HepG2 (cell line): ENCODE results near the gene DCST2. TPM values are rescaled to one million over a fixed set of nuclear protein-coding genes. Genes with fewer than 3 reads are reported as not detected.

Experiments used
- ELF3 ChIP-seq: IDR thresholded peaks from 2 replicates; pipeline ENCODE4 v1.6.1; 2016; ENCODE audit warnings: missing genetic modification reagents, missing compliant biosample characterization
- ERF ChIP-seq: IDR thresholded peaks from 2 replicates; pipeline ENCODE4 v1.6.1; 2018; ENCODE audit warnings: missing biosample characterization, missing genetic modification reagents
- FOXA1 ChIP-seq, 2 experiments: fragments of 450-650 bp in 1 of 2; sonication (generic) in 1 of 2; formaldehyde crosslinking in 1 of 2; IDR thresholded peaks; 2 replicates each; pipeline versions ENCODE4 v1.4.0 to v1.6.1; 2016 to 2020; ENCODE audit warnings: missing genetic modification reagents in 1 of 2
- FOXO1 ChIP-seq: sonication (generic); formaldehyde crosslinking; IDR thresholded peaks from 2 replicates; pipeline ENCODE4 v1.4.0; 2020; ENCODE audit warnings: missing genetic modification reagents
- HDAC2 ChIP-seq: sonication (generic); formaldehyde crosslinking; IDR thresholded peaks from 2 replicates; pipeline ENCODE4 v1.4.0; 2020; ENCODE audit warnings: missing genetic modification reagents
- ISL2 ChIP-seq: sonication (generic); formaldehyde crosslinking; IDR thresholded peaks from 2 replicates; pipeline ENCODE4 v1.5.0; 2020; ENCODE audit warnings: missing genetic modification reagents
- ISX ChIP-seq: sonication (generic); formaldehyde crosslinking; conservative IDR thresholded peaks from 2 replicates; pipeline ENCODE4 v1.5.0; 2020; ENCODE audit warnings: missing genetic modification reagents
- KAT8 ChIP-seq: IDR thresholded peaks from 2 replicates; pipeline ENCODE4 v1.6.1; 2016; ENCODE audit warnings: missing genetic modification reagents, missing compliant biosample characterization
- MAF1 ChIP-seq: sonication (generic); formaldehyde crosslinking; IDR thresholded peaks from 2 replicates; pipeline ENCODE4 v1.5.0; 2020; ENCODE audit warnings: missing genetic modification reagents, borderline replicate concordance
- SAFB2 ChIP-seq: sonication (generic); formaldehyde crosslinking; IDR thresholded peaks from 2 replicates; pipeline ENCODE4 v1.5.1; 2020; ENCODE audit warnings: missing genetic modification reagents, low read depth, mild to moderate bottlenecking, borderline replicate concordance
- TBP ChIP-seq: sonication (generic); formaldehyde crosslinking; IDR thresholded peaks from 2 replicates; pipeline ENCODE4 v1.5.0; 2020; ENCODE audit warnings: missing genetic modification reagents
- TEAD3 ChIP-seq: optimal IDR thresholded peaks from 2 replicates; pipeline ENCODE3; 2016; ENCODE audit warnings: borderline replicate concordance
- ZBTB20 ChIP-seq: sonication (generic); formaldehyde crosslinking; IDR thresholded peaks from 2 replicates; pipeline ENCODE4 v1.8.1; 2023; ENCODE audit warnings: missing genetic modification reagents, low read depth, mild to moderate bottlenecking, borderline replicate concordance
- ZNF143 ChIP-seq: sonication (generic); formaldehyde crosslinking; IDR thresholded peaks from 2 replicates; pipeline ENCODE4 v1.4.0; 2020; ENCODE audit warnings: missing genetic modification reagents
- ZNF160 ChIP-seq: sonication (generic); formaldehyde crosslinking; IDR thresholded peaks from 2 replicates; pipeline ENCODE4 v1.8.0; 2022; ENCODE audit warnings: mild to moderate bottlenecking, inconsistent platforms, missing genetic modification reagents
- ZNF354B ChIP-seq: sonication (generic); formaldehyde crosslinking; IDR thresholded peaks from 2 replicates; pipeline ENCODE4 v1.8.0; 2022; ENCODE audit warnings: mild to moderate bottlenecking, missing genetic modification reagents
- ZNF432 ChIP-seq: sonication (generic); formaldehyde crosslinking; IDR thresholded peaks from 2 replicates; pipeline ENCODE4 v1.5.0; 2020; ENCODE audit warnings: missing genetic modification reagents, mild to moderate bottlenecking, borderline replicate concordance
- ZNF549 ChIP-seq: sonication (generic); formaldehyde crosslinking; IDR thresholded peaks from 2 replicates; pipeline ENCODE4 v1.5.0; 2020; ENCODE audit warnings: missing genetic modification reagents
- ZNF878 ChIP-seq: sonication (generic); formaldehyde crosslinking; IDR thresholded peaks from 2 replicates; pipeline ENCODE4 v1.8.1; 2023; ENCODE audit warnings: mild to moderate bottlenecking, missing genetic modification reagents, moderate library complexity
- polyA plus RNA-seq, 8 experiments: library from polyadenylated mRNA; depleted of rRNA in 3 of 8; stranded (reverse) in 7 of 8; unstranded in 1 of 8; fragments of >200 nt; fragmentation: Illumina TruSeq in 4 of 8; extraction: Trizol in 4 of 8; gene quantifications; 2 replicates each; pipeline versions ENCODE4 v1.2.1 to v1.2.3, GENCODE V29; 2011 to 2016; ENCODE audit warnings: low read depth in 4 of 8, missing spikeins in 1 of 8, mixed read lengths in 1 of 8; ENCODE audit not compliant: insufficient read depth in 1 of 8
- total RNA-seq, 5 experiments: library from RNA; depleted of rRNA; stranded (reverse); fragments of >200 nt; fragmentation: Illumina TruSeq; extraction: Trizol; gene quantifications; 2 replicates each; pipeline ENCODE4 v1.2.3, GENCODE V29; 2016; ENCODE audit warnings: low read depth in 1 of 5
- TF ChIP-seq, protein P1 (sequence below): sonication (generic); formaldehyde crosslinking; IDR thresholded peaks from 2 replicates; pipeline ENCODE4 v1.4.0; 2020; ENCODE audit warnings: missing genetic modification reagents; ENCODE audit errors: not compliant biosample characterization
- TF ChIP-seq, protein P2 (sequence below): sonication (generic); formaldehyde crosslinking; IDR thresholded peaks from 2 replicates; pipeline ENCODE4 v1.4.0; 2020; ENCODE audit warnings: mild to moderate bottlenecking, missing genetic modification reagents, borderline replicate concordance
- TF ChIP-seq, protein P3 (sequence below): sonication (generic); formaldehyde crosslinking; IDR thresholded peaks from 2 replicates; pipeline ENCODE4 v1.4.0; 2020; ENCODE audit warnings: missing genetic modification reagents
- TF ChIP-seq, protein P4 (sequence below): sonication (generic); formaldehyde crosslinking; IDR thresholded peaks from 2 replicates; pipeline ENCODE4 v1.5.1; 2020; ENCODE audit warnings: mild to moderate bottlenecking, missing genetic modification reagents, moderate library complexity
- TF ChIP-seq, protein P5 (sequence below): sonication (generic); formaldehyde crosslinking; IDR thresholded peaks from 2 replicates; pipeline ENCODE4 v1.4.0; 2020; ENCODE audit warnings: missing genetic modification reagents, borderline replicate concordance

The DCST2 gene
- total and polyA plus RNA-seq, 2 of the 13 experiments (the other 11 are each of a cell fraction or from before 2014, with no cell fraction given) = 0.74 TPM; not detected in 1

DNA sequence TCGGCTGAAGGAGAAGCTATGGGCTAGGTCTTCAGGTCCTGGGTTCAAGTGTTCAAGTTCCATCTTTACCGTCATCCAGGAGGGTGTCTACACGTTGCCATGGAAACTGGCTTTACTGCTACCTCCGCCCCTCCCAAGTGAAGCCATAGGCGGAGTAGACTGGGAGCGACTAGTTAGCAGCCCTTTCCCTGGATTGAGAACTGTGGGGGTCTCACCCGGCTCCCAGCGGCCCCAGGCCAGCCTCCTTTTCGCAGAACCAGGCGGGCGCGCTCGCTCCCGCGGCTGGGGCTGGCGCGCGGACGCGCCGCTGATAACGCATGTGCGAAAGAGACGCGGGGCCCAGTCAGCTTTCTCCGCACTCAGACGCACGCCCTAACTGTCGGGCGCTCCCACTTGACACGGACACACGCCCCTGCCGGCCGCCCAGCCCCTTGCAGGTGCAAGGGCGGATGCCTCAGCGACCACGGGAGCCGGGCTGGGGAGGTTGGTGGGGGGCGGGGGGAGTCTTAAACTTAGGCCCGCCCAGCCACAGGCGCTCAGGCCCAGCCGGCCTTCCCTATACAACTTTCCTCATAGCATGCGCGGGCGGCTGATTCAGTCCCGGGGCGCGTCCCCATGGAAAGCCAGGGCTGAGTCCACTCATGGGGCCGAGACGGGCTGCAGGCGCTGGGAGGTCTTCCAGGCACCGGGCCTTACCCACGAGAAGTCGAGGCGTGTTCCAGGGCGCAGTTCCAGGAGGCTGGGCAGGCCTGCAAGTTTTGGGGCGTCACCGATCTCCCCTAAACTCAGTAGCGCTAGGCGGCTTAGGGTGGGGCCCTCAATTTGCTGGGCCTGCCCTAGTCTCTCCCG is 37.4 kb upstream of the DCST2 start (continued):
- no peak for TF ChIP-seq ZNF878
- TF ChIP-seq ISL2 (CRISPR knock-in tag) = 0 out of 2 replicates have a peak, but pooled peaks have one; percentile 22
- no peak; the same call in 1 of the 2 replicates for TF ChIP-seq FOXO1 (CRISPR knock-in tag)
- peak; percentile 55; the same call in 1 of the 2 replicates for TF ChIP-seq ERF (CRISPR knock-in tag)
- no peak for TF ChIP-seq MAF1 (CRISPR knock-in tag)
- TF ChIP-seq FOXA1 (IDR thresholded peaks at IDR 0.05) = no peak
- TF ChIP-seq FOXA1 (CRISPR knock-in tag; IDR thresholded peaks at IDR 0.05) = no peak
- no peak for TF ChIP-seq ZNF549 (CRISPR knock-in tag)
- TF ChIP-seq HDAC2 (CRISPR knock-in tag) = no peak
- TF ChIP-seq, protein P1, sequence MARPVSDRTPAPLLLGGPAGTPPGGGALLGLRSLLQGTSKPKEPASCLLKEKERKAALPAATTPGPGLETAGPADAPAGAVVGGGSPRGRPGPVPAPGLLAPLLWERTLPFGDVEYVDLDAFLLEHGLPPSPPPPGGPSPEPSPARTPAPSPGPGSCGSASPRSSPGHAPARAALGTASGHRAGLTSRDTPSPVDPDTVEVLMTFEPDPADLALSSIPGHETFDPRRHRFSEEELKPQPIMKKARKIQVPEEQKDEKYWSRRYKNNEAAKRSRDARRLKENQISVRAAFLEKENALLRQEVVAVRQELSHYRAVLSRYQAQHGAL (CRISPR knock-in tag) = no peak
- no peak for TF ChIP-seq SAFB2
- TF ChIP-seq ZNF432 = no peak
- no peak for TF ChIP-seq ISX (CRISPR knock-in tag)
- no peak for TF ChIP-seq TBP (CRISPR knock-in tag)
- peak; percentile 41; the same call in 1 of the 2 replicates for TF ChIP-seq KAT8 (CRISPR knock-in tag)
- no peak for TF ChIP-seq ZNF143
- TF ChIP-seq, protein P2, sequence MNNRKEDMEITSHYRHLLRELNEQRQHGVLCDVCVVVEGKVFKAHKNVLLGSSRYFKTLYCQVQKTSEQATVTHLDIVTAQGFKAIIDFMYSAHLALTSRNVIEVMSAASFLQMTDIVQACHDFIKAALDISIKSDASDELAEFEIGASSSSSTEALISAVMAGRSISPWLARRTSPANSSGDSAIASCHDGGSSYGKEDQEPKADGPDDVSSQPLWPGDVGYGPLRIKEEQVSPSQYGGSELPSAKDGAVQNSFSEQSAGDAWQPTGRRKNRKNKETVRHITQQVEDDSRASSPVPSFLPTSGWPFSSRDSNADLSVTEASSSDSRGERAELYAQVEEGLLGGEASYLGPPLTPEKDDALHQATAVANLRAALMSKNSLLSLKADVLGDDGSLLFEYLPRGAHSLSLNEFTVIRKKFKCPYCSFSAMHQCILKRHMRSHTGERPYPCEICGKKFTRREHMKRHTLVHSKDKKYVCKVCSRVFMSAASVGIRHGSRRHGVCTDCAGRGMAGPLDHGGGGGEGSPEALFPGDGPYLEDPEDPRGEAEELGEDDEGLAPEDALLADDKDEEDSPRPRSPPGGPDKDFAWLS = no peak
- no peak for TF ChIP-seq ELF3 (CRISPR knock-in tag)
- TF ChIP-seq ZNF354B (CRISPR knock-in tag) = no peak
- TF ChIP-seq ZNF160 (CRISPR knock-in tag) = 0 out of 2 replicates have a peak, but pooled peaks have one; percentile 41
- TF ChIP-seq, protein P3, sequence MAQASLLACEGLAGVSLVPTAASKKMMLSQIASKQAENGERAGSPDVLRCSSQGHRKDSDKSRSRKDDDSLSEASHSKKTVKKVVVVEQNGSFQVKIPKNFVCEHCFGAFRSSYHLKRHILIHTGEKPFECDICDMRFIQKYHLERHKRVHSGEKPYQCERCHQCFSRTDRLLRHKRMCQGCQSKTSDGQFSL (CRISPR knock-in tag) = no peak
- TF ChIP-seq, protein P4, sequence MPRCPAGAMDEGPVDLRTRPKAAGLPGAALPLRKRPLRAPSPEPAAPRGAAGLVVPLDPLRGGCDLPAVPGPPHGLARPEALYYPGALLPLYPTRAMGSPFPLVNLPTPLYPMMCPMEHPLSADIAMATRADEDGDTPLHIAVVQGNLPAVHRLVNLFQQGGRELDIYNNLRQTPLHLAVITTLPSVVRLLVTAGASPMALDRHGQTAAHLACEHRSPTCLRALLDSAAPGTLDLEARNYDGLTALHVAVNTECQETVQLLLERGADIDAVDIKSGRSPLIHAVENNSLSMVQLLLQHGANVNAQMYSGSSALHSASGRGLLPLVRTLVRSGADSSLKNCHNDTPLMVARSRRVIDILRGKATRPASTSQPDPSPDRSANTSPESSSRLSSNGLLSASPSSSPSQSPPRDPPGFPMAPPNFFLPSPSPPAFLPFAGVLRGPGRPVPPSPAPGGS = no peak
- TF ChIP-seq ZBTB20 = no peak
- TF ChIP-seq, protein P5, sequence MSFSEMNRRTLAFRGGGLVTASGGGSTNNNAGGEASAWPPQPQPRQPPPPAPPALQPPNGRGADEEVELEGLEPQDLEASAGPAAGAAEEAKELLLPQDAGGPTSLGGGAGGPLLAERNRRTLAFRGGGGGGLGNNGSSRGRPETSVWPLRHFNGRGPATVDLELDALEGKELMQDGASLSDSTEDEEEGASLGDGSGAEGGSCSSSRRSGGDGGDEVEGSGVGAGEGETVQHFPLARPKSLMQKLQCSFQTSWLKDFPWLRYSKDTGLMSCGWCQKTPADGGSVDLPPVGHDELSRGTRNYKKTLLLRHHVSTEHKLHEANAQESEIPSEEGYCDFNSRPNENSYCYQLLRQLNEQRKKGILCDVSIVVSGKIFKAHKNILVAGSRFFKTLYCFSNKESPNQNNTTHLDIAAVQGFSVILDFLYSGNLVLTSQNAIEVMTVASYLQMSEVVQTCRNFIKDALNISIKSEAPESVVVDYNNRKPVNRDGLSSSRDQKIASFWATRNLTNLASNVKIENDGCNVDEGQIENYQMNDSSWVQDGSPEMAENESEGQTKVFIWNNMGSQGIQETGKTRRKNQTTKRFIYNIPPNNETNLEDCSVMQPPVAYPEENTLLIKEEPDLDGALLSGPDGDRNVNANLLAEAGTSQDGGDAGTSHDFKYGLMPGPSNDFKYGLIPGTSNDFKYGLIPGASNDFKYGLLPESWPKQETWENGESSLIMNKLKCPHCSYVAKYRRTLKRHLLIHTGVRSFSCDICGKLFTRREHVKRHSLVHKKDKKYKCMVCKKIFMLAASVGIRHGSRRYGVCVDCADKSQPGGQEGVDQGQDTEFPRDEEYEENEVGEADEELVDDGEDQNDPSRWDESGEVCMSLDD = no peak
- no peak for TF ChIP-seq TEAD3 (CRISPR knock-in tag)
